Activated CD4-positive, CD25-positive, alpha-beta regulatory T cell treated with anti-CD3 and anti-CD28 coated beads, Interleukin-2, amount 50 U/mL, for 16 hours (primary cell): ENCODE data around the gene SMYD3.
"Not testable (repeated sequence)": the region's sequence is repeated elsewhere in the genome, so short reads cannot be mapped to it uniquely, and the experiment has no call there.

Source experiments
- DNase-seq: peaks from one replicate; pipeline ENCODE4 v3.0.0-alpha.2; 2020; ENCODE audit warnings: low read depth, low spot score

Gene SMYD3

GRCh38 chr1:245961137-245961540 is 545.9 kb downstream of the SMYD3 start:
- no peak for DNase-seq

GRCh38 chr1:245960171-245960570 is 546.9 kb downstream of the SMYD3 start:
- DNase-seq: no peak

- DNase-seq: no peak
Measured at GRCh38 chr1:245958016-245958415, 549.1 kb downstream of the SMYD3 start.

GRCh38 chr1:245957427-245957826 is 549.7 kb downstream of the SMYD3 start:
- no peak for DNase-seq

DNA sequence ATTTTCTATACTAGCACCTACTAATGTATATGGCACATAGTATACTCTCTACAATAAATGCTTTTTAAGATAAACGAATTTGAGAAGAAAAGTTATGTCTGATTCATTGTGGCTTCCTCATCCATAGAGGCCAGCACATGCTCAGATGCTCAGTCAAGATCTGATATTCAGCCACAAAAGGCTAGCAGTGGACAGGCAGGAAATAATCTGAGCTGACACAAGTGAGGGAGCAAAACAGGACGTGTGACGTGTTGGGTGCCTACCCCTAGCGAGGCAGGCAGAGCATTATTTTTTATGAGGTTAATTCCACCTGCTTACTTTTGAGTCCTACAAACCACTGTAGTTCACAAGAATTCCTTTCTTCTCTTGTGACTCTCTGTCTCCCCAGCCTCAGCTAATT is 550.9 kb downstream of the SMYD3 start:
- peak; percentile 33 for DNase-seq

- DNase-seq: no peak
Measured at GRCh38 chr1:245953876-245954660, 553.0 kb downstream of the SMYD3 start.

GRCh38 chr1:245952383-245953026 is 554.6 kb downstream of the SMYD3 start:
- no peak for DNase-seq

DNA sequence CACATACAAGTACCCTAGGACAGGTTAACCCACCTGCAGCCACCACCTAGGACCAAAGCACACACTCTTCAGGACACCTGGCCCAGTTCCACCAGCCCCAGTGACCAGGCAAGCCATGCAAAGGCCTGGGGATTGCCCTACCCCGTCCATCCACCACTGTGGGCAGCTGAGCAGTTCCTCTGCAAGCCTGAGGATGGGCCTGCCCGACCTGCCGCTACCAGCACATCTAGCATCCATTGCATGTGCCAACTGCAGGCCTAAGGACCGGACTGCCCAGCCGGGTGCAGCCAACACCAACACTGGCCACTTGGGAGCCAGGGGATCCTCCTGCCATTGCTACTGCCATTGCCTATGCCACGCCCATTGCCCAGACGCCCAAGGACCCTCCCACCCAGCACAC is 558.3 kb downstream of the SMYD3 start:
- no peak for DNase-seq

DNA sequence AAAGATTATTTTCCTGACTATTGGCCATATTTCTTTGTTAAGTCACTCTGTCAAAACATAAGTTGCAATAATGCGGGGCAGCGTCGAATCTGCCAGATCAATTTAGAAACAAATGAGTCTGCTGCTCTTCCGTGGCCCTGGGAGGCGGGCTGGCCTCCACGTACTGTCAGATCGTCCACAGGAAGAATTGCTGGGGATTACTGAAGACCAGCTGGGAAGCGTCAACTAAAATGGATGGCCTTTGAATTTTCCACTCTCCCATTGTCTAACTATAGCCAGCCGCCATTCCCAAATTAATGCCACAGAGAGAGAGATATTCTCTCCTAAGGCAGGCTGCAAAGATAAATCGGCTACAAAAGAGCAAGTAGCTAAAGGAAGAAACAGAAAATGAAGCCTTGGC is 560.2 kb downstream of the SMYD3 start:
- DNase-seq: no peak

GRCh38 chr1:245945136-245945535 is 561.9 kb downstream of the SMYD3 start:
- not testable (repeated sequence) for DNase-seq

GRCh38 chr1:245942856-245943255 is 564.2 kb downstream of the SMYD3 start:
- no peak for DNase-seq

GRCh38 chr1:245941771-245942170 is 565.3 kb downstream of the SMYD3 start:
- DNase-seq: not testable (repeated sequence)

DNA sequence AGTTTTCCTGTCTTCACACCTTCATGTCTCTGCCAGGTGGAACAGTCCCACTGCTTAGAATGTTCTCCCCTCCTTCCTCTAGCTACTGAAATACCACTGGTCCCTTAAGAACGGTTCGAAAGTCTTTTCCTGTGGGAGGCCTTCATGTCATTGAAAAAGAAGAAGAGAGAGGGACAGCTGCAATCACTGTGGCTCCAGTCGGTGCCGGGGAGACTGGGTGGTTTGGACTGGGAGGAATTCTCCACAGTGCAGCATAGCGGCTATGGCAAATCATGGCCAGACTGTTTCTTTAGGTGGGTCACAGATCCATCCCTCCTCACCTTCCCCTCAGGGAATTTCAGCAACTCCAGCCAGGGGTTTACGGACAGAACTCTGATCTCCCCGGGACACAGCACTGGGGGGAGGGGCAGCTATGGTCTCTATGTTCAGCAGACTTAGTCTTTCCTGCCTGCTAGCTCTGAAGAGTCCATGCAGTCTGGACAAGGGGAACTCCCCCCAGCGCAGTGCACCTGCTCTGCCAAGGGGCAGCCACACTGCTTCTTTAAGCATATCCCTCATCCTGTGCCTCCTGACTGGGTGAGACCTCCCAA is 567.2 kb downstream of the SMYD3 start:
- DNase-seq: no peak

GRCh38 chr1:245938046-245938435 is 569.0 kb downstream of the SMYD3 start:
- no peak for DNase-seq

GRCh38 chr1:245937316-245938045 is 569.6 kb downstream of the SMYD3 start:
- no peak for DNase-seq

- DNase-seq: no peak
Measured at GRCh38 chr1:245934409-245934808, 572.7 kb downstream of the SMYD3 start.

GRCh38 chr1:245933431-245934045 is 573.5 kb downstream of the SMYD3 start:
- no peak for DNase-seq

- DNase-seq: no peak
Measured at GRCh38 chr1:245932302-245932972, 574.6 kb downstream of the SMYD3 start.

- DNase-seq: no peak
Measured at GRCh38 chr1:245931450-245931849, 575.6 kb downstream of the SMYD3 start.

GRCh38 chr1:245929224-245929623 is 577.9 kb downstream of the SMYD3 start:
- no peak for DNase-seq

DNA sequence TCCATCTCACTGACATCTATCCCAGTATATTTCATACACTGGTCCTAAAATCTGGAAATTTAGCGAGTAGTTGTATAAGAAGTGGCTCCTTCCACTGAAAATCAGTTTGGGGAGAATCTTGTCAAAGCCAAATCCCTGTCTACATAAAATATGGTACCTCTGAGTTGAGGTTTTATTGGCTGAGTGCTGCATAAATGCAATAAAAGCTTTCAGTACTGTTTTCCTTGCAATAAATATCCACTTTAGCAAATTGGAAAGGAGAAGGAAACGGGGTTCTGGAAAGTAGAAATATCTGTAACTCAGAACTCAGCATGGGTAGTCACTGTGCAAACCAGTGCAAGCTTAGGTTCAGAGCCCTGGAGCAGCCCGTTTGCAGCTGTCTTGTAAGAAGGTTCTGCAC is 580.2 kb downstream of the SMYD3 start:
- DNase-seq: no peak
